ENCODE measurements around the gene LGMN.

DNA sequence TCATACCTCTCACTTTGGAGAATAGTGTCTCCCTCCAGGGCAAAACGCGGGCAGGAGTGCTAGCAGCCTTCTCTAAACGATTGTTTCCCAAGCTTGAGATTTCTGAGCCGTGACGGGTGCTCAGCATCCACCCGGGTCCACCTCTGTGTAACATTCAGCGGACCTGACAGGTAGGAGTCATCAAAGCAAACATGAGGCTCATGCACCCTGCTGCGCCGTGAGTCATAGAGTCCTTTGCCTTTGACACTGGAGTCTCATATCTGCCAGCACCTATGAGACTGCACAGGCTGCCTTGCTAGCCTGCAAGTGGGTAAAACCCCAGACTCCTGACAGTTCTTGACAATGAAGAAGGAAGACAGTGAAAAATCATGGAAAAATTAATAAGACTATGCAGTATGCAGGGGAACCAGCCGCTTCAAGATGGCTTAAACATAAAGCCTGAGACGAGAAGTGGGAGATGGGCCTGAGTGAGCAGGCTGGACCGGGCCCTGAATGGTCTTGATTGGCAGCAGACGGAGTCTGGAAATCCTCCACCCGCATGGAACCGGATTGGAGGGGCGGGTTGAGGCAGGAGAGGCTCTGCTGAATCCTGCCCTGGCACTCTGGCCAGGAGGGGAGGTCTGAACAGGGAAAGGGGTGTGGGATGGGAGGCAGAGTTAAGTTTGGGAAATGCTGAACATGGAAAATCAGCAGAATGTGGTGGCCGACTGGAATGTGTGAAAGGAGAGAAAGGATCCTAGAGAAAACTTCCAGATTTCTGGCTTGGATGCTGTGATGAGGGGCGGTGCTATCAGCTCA, 54.2 kb downstream of the LGMN start:
- TF ChIP-seq, protein P1, sequence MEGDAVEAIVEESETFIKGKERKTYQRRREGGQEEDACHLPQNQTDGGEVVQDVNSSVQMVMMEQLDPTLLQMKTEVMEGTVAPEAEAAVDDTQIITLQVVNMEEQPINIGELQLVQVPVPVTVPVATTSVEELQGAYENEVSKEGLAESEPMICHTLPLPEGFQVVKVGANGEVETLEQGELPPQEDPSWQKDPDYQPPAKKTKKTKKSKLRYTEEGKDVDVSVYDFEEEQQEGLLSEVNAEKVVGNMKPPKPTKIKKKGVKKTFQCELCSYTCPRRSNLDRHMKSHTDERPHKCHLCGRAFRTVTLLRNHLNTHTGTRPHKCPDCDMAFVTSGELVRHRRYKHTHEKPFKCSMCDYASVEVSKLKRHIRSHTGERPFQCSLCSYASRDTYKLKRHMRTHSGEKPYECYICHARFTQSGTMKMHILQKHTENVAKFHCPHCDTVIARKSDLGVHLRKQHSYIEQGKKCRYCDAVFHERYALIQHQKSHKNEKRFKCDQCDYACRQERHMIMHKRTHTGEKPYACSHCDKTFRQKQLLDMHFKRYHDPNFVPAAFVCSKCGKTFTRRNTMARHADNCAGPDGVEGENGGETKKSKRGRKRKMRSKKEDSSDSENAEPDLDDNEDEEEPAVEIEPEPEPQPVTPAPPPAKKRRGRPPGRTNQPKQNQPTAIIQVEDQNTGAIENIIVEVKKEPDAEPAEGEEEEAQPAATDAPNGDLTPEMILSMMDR (conservative IDR thresholded peaks at IDR 0.05; ENCODE audit: low read length): no peak
- TF ChIP-seq EZH2phosphoT487 (IDR thresholded peaks at IDR 0.05; ENCODE audit: borderline replicate concordance): no peak
